ENCODE results near the gene LRIG3.
"Not testable (repeated sequence)": the region's sequence is repeated elsewhere in the genome, so short reads cannot be mapped to it uniquely, and the experiment has no call there.

Gene LRIG3

DNA sequence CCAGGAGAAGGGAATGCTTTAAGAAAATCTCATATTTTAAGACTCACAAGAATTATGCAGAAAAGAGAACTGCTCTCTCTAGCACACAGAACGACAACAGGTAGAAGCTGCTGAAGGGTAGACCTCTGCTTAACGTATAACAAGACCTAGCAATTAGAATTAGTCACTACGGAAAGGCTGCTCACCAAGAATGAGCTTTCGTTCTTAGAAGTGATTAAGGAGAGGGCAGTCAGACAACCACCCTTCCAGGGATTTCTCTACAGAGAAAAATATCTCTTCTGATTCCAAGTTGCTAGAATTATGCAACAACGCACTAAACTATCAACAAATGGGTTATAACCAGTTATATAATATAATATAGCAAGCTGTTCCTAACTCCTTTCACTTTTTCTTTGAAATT lies 18.6 kb downstream of the LRIG3 start:
- no peak for DNase-seq (ENCODE audit: low read depth, low spot score)

DNA sequence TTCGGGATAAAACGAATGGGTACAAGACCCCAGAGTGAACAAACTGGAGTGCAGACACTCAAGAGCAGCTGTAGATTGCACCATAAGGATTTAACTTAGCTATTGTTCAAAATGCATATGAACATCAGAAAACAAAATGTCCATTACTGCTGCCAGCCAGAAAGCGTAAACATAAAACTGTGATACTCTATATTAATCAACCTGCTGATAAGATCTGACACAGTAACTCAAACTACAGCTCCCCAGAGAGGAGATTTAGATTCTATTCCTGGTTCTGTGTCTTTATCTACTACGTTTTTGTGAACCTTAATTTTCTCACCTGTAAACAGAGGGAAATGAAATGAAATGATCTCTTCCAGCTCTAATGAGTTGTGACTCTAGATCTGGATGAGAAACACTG lies 22.3 kb downstream of the LRIG3 start:
- no peak for DNase-seq (ENCODE audit: low read depth, low spot score)

DNA sequence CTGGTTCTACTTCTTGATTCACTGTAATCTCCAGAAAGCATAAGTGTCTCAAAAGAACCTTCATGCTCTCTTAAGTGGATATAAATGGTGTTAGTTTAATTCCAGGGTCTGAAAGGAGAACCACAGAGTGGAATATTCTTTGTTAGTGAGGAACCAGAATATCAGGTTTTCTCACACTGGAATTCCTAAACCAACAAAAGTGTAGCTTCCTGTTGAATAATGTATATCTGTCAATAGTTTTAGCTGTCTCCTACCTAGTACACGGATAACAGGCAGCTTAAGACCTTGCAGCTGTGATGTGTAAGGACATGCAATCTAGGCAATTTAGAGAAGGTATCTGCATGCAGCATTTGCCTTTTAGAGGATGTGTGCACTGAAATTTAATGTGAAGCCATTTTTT lies 24.0 kb downstream of the LRIG3 start:
- DNase-seq (ENCODE audit: low read depth, low spot score): no peak

DNA sequence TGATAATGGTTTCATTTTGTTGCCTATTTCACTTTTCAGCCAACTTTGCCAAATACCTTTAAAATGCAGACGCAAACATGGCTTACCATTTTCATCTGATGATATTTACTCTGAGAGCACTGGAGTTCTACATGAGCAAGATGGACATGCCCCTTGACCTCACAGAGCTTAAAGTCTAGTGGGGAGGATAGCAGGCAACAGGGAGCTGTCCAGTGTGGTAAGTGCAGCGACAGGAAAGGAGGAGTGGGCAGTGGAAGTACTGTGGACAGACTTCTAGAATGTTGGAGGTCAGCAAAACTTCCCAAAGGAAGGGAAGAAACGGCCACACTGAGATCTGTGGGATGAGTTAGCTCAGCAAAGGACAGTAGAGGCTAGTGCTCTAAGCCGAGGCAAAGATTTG lies 25.3 kb downstream of the LRIG3 start:
- DNase-seq (ENCODE audit: low read depth, low spot score): no peak

DNA sequence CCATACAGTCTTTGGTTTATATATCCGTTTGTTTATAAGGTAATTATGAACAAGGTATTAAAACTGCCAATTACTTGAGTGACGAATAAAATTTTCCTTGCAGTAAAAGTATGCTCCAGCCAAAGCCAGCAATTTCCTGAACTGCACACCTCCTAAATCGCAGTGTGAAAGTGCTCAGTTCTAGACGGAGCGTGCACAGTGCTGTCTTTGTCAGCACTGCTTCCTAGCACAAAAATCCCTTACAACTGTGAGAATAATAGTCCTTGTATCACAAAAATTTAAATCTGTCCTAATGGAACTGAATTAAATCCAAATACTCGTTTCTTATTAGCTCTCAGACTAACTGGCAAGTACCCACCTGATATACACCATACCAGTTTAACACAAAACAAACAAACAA lies 26.3 kb downstream of the LRIG3 start:
- no peak for DNase-seq (ENCODE audit: low read depth, low spot score)

DNA sequence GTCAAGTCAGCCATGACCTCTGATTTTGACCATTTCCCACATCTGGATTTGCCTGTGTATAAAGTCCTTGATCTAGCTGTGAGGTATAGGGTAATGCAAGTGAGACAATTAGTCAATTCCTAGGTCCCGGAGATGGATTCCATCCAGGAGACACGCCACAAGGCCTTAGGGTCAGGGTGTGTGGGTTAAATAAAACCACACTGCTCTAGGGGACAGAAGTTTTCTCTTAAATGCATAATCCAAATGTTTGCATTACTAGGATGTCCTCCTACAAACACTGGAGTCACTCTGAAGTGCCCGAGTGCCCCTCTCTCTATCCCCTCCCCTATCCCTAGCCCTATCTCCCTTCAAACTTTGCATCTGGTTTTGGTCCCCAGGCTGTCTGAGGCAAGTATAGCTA lies 26.8 kb downstream of the LRIG3 start:
- no peak for DNase-seq (ENCODE audit: low read depth, low spot score)

DNA sequence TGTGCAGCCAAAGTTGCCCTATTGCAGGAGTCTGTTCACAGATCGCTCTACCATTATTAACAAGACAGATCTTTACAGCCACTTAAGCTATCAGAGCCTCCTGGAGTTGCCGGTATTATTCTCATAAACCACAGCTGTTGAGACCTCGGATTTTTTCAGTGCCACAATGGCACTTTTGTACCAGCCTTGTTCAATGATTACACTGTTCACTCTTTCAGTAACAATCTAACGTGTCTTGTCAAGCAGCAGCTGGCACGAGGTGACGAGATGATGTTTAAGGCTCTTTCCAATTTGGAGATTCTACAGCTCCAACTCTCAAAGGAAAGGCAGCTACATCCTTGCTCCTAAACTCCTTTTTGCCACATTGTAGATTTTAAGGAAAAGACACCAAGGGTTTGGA lies 30.7 kb downstream of the LRIG3 start:
- no peak for DNase-seq (ENCODE audit: low read depth, low spot score)

DNA sequence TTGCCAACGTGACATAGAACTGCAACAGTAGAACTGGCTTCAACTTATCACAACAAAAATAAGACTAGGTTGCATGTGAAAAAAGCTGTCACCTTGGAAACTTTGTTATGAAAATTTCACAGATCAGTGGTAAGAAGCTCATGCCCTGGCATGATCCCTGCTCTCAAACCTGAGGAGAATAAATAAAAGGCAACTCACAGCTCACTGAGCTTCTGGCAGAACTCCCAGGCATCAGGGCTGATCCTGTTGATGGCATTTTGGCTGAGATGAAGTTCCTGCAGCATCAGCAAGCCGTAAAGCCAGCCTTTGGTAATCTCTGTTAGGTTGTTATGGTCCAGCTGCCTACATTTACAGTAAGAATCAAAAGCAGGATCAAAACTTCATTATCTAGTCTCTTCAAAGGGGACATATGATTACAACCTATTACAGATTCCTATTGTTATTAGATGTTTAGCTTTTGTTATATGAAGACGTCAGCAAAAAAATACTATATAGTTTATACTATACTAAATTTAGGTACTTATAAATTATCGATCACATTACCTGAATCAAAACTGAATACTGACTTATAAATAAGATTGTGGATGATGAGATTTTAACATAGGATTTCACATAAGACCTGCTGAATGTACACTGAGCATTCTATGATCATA lies 32.0 kb downstream of the LRIG3 start:
- DNase-seq (ENCODE audit: low read depth, low spot score): no peak

DNA sequence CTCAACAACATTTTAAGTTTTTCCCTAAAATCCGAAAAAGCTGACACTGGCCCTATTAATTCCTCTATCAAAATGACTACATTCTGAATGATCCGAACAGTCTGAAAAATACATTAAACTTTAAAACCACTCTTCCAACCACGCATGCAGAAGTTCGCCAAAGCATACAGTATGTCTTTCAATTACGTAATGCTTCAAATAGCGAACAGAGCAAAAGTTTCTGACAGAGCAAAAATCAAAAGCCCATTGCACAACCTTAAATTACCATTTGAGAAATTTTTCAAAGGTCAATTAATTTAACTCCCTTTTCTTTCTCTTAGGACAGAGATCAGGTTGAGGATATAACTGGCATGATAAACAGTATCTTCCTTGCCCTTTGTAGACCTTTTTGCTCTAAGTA lies 33.2 kb downstream of the LRIG3 start:
- no peak for DNase-seq (ENCODE audit: low read depth, low spot score)

DNA sequence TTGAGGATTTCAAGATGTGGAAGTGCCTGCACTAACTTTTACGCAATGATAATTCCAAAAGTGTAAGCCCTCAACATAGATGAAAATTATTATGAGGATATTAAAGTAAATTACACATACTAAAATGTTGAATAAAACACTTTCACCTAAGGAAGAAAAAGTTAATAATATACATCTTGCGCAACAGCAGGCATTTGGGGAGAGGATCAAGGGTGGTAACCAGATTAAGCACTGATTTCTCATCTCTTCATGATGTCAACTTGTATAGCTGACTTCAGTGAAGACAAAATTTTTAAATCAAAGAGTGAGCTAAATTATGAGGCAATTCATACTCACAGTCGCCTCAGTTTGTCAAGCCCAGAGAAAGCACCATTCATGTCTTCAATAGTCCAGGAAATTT lies 33.8 kb downstream of the LRIG3 start:
- no peak for DNase-seq (ENCODE audit: low read depth, low spot score)

DNA sequence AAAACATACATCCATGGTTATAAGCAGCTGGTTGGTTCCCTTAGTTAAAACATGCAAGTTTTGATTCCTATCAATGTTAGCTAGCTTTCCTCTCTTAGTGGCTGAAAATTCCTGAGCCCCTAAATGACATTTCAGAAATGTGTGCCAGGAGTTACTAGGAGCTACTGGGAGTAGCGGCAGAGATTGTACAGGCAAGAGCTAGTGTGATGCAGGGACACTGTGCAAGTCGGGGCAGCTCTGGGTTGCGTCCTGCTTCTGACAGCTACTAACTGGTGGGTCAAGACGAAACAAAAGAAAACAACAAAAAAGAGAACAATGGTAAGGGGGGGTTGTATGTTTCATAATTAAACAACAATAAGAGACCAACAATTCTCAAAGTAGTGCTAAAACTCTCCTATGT lies 35.4 kb downstream of the LRIG3 start:
- DNase-seq (ENCODE audit: low read depth, low spot score): no peak

DNA sequence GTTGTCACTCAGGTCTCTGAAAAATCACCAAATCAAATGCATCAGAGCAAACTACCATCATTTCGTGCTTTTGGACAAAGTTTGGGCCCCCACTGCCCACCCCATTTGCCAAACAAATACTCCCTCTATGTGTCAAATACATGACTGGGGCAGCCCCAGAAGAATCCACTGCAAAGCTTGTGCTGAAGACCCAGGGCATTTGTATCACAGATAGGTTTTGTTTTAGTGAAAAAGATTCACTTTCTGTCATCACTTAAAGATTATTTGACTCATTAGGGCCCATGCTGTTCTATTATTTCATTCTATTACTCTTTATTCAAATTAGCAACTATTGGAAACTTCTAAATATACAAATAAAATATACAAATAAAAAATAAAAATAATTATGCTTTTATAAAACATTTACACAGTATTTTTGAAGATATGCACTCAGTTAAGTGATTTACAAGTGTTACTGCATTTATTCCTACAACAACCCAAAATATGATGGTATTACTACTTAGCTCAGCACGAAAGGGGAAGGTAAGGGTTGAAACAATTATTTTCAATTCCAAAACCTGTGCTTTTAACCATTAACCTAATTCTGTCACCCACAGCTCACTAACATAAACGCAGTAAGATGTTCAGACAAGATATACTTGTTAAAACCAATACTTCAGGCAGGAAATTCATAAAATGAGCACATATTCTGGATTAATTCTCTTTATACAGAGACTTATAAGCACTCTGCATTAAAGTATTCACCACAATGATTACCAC lies 36.5 kb downstream of the LRIG3 start:
- no peak for DNase-seq (ENCODE audit: low read depth, low spot score)

DNA sequence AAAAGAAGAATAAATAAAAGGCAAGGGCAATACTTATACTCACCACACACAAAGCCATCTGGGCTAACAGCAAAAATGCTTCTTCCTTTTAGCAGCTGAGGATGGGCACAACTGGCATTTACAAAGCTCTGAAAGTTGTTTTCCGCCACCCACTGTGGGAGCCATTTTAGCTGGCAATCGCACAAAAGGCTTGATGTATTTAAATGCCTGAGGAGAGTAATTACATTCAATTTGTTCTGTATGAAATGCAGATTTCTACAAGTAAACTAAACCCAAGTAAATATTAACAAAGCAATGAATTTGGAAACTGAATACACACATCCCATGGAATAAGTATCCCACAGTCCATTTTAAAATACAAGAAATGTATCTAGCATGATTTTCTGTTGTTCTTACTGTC lies 37.5 kb downstream of the LRIG3 start:
- DNase-seq (ENCODE audit: low read depth, low spot score): no peak

DNA sequence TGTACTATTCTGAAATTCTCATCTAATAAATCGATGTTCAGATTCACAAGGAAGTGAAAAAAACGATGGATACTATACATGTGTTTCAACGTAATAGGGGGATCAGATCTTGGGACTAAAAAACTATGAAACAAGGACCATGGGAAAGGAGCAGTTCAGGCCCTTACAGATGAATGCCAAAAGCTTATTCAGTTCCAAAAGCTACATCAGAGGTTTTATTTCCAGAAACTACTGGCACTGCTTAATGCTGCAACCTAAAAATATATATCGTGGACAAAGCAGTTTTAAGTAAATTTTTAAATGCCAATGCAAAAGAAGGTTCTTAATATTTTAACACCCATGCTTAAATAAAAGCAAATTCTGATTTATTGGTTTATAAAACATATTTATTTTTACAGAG lies 38.5 kb downstream of the LRIG3 start:
- DNase-seq (ENCODE audit: low read depth, low spot score): no peak

DNA sequence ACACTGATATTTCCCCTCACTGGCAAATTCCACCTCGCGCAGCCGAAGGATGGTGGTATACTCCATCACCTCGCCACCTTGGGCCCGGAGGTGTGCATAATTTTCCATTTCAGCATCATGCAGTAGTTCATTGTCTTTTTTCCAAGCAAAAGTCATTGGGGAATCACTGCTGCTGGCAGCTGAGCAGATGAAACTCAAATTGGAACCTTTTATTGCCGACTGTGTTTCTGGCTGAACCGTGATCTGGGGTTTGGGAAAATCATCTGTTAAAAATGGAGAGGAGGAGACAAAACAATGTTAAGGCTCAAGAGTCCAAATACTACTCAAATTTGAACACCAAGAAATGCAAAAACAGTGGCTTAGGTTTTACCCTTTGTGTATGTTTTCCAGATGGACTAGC lies 39.7 kb downstream of the LRIG3 start:
- DNase-seq (ENCODE audit: low read depth, low spot score): no peak

DNA sequence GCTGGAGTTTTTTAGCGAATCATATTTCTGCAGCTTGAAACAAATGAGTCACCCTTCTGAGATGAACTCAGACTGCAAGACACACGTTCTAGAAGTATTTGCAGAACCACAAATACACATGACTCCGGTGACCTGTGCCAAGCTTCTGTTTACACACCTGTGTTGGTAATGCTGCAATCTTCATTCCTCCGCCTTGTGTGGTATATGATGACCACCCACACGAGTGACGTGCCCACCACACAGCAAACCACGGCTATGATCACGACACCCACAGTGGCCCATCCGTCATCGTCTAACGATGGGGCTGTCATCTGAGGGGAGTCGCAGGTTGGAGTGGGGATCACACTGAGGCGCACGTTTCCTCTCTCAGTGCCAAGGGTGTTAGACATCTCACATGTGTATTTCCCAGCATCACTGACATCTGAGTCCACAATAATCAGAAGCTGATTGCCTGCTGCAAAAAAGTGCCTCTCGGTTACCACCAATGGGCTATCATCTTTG lies 43.0 kb downstream of the LRIG3 start:
- no peak for DNase-seq (ENCODE audit: low read depth, low spot score)

DNA sequence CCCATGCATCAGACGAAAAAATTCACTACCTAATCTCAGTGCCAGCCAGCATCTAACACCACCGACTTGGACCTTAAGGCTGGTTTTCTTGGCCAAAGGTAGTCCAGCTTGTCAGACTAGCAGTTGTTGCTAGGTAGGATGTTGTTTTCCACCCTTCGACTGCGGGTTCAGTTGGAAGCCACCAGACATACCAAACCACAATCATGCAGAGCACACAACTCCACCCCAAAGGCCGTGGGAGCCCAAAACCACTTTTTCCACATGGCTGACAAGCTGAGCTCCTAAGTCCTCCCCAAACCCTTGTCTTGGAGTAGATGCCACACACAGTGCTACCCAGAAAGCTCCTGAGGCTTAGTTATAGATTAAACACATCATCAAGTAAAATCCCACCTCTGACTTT lies 46.8 kb downstream of the LRIG3 start:
- DNase-seq (ENCODE audit: low read depth, low spot score): no peak

DNA sequence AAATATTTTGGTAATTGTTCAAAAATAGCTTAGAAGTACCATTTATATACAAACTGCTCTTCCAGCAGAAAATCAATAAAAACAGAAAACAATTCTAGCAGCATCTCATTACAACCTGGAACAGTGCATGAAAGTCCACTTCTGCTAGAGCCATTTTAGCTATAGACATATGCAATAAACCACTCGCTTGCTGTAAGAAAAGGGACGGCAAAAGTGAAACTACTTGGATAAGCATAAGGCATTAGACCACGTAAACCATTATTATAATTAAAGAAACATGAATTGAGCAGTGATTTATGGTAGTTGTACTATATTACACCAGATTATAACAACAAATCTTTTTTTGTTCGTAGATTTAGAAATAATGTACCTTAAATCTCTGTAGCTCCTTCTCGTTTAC lies 48.7 kb downstream of the LRIG3 start:
- no peak for DNase-seq (ENCODE audit: low read depth, low spot score)

DNA sequence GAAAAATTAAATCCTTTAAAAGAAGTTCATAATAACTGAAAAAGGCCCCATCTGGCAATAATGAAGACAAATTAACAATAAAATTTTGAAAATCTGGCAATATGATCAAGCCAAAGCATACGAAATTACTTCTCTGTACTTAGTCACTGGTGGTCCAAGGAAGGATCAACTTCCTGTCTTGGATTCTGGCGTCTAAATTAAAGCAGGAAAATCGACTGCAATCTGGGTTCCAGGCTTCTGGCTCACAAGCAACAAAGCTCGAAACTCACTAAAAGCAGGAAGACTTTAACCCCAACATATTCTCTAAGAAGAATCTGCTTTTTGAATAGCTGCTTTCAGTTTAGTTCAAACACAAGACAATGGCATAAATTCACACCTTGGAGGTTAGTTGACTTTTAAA lies 49.7 kb downstream of the LRIG3 start:
- DNase-seq (ENCODE audit: low read depth, low spot score): no peak

DNA sequence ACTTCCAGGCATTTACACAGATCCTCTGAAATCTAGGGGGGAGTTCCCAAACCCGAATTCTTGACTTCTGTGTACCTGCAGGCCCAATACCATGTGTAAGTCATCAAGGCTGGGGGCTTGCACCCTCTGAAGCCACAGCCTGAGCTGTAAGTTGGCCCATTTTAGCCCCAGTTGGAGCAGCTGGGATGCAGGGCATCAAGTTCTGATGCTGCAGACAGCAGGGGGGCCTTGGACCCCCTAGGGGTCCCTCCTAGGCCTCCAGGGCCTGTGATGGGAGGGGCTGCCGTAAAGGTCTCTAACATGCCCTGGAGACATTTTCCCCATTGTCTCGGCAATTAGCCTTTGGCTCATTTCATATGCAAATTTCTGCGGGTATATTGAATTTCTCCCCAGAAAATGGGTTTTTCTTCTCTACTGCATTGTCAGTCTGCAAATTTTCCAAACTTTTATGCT lies 59.5 kb downstream of the LRIG3 start:
- DNase-seq (ENCODE audit: low read depth, low spot score): no peak

DNA sequence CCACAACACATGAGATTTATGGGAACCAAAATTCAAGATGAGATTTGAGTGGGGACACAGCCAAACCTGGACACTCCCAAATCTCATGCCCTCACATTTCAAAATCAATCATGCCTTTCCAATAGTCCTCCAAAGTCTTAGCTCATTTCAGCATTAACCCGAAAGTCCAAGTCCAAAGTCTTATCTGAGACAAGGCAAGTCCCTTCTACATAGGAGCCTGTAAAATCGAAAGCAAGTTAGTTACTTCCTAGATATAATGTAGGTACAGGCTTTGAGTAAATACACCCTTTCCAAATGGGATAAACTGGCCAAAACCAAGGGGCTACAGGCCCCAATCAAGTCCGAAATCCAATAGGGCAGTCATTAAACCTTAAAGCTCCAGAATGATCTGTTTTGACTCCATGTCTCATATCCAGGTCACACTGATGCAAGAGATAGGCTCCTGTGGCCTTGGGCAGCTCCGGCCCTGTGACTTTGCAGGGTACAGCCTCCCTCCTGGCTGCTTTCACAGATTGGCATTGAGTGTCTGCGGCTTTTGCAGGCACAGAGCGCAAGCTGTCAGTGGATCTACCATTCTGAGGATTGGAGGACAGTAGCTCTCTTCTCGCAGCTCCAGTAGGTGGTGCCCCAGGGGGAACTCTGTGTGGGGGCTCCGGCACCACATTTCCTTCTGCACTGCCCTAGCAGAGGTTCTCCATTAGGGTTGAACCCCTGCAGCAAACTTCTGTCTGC lies 60.1 kb downstream of the LRIG3 start:
- DNase-seq (ENCODE audit: low read depth, low spot score): no peak

DNA sequence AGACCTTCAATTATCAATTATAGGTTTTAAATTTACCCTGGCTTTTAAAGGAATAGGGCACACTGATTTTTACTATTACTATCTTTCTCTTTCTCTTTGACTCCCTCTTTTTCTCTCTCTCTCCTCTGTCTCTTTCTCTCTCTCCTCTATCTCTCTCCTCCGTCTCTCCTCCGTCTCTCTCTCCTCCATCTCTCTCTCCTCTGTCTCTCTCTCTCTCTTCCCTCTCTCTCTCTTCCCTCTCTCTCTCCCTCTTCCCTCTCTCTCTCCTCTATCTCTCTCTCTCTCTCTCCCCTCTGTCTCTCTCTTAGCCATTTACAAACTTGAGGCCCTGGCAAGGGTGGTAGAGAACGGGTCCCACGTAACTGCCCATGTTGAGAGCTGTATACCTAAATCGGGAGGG lies 62.3 kb downstream of the LRIG3 start:
- DNase-seq (ENCODE audit: low read depth, low spot score): no peak

DNA sequence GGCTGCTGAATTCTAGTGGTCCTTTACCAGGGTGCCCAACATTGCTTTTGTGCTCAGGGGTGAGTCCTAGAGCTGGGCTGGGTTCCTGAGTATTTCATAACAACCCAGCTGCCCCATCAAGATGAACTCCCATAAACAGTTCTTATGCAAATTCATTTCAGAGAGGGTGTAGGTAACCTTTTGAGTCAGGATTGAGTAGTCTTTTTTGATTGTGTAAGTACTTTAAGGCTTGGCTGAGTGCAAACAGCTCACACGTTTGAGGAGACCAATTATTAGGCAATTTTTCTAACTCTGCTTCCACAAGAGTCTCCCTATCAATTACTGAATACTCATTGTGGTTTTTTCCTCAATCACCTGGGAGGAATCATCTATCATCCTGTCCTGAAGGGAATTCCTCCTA lies 63.1 kb downstream of the LRIG3 start:
- not testable (repeated sequence) for DNase-seq (ENCODE audit: low read depth, low spot score)

Measured in activated naive CD8-positive, alpha-beta T cell treated with anti-CD3 and anti-CD28 coated beads, Interleukin-2, amount 50 U/mL, for 16 hours (primary cell).